Eye (tissue), 1 donor: Measurements from ENCODE around the gene PRSS37.
"Not testable (repeated sequence)": the region's sequence is repeated elsewhere in the genome, so short reads cannot be mapped to it uniquely, and the experiment has no call there.

Source experiments
- DNase-seq: peaks from one replicate; pipeline ENCODE4 v3.0.0-alpha.2; 2015

The PRSS37 gene, protein sequence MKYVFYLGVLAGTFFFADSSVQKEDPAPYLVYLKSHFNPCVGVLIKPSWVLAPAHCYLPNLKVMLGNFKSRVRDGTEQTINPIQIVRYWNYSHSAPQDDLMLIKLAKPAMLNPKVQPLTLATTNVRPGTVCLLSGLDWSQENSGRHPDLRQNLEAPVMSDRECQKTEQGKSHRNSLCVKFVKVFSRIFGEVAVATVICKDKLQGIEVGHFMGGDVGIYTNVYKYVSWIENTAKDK

DNA sequence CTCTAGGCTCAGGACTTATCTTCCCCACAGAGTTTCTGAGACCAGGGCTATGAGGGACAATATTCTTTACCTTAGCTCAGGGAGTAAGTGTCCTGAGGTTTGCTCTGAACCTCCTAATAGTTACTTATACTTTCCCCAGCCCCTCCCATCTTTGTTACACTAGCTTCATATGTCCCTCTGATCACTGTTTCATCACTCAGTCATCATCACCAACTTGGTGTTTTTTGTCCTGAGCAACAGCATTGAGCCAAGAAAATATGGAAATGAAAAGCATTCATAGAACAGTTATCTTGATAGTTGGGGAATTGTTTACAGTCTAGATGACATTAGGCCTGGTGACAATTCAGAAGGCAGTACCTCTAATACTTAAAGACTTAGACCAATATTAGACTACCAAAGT lies at the start of gene PRSS37:
Gene PRSS37 (minus strand): TSS at position 101 of the 400 bp plus-strand sequence. CDS start 436 bp downstream, outside the sequence.
- DNase-seq: no peak

DNA sequence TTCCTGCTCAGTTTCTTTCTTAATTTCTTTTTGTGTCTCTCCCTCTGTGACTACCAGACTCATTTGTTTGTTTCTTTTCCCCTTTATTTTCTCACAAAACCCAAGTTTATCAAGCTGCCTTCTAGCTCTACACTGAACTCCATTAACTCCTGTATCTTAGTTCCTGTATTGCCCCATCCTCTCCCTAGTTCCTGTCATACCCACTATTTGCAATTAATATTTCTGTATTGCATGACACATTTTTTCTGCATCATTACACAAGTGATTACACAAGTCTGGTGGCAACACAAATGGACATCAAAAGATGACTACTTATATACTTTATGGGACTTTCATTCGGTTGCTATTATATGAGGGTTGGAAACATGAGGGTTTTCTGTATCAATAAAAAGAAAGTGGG lies 48.0 kb upstream of the PRSS37 start:
- no peak for DNase-seq

DNA sequence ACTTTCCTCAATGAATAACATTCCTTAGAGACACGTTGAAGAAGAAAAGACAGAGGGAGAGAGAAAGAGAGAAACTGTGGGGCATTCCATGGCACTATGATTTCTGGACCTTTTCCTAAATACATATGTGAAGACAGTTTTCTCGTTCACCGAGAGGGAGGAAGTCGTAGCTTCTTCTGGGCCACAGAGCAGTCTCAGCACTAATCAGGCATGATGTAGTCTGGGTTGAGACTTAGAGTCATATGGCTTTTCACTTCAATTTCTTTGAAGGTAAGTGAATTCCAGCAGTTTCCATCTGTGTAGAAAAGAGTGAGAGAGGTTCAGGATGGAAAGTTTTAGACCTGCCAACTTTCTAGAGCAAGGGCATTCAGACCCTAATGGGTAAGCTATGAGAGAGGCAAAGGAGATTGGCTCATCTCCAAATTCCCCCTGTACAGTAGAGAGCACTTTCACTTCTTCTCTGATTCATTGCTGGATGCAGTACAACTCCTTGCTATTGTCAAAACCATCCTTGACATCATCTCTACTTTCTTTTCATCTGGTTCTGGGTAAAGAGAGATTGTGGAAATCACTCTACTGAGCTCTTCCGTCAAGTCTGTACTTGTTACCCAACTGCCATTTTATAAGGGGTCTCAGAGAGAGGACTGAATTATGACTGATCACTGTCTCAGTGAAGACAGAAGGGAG lies 43.4 kb upstream of the PRSS37 start:
- DNase-seq: no peak

DNA sequence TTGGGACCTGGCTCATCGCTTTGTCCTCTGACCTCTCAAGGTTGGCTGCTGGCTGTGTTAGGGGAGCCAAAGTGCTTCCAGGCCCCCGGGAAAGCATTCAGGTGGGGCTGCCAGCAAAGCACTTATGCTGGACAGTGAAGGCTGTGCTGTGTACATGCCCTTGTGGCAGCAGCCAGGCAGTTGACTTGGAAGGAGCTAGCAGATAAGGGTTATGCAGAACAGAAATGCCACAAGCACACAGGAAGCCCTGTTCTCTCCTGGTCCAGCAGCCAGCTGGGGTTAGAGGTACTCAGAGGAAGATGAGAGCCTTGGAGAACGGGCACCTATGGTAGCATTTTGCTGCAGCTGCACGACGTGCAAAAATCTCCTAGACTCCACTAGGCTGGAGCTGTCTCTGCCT lies 39.7 kb upstream of the PRSS37 start:
- no peak for DNase-seq

DNA sequence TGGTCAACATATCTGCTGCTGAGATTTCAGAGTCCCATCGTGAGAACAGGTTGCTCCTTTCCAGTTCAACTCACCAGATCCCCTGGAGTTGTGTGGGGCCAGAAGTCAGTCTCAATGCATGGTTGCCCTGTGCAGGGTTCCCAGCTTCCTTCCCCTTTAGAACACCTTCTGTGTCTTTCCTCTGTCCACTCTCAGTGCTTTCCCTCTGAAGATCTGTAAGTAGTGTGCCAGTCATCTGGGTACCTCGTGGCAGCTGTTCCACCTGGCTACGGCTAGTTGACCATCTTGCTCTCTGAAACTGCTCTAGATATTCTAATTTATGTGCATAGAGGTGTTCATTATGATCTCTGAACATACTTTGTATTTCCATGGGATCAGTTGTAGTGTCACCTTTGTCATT lies 36.1 kb upstream of the PRSS37 start:
- no peak for DNase-seq

DNA sequence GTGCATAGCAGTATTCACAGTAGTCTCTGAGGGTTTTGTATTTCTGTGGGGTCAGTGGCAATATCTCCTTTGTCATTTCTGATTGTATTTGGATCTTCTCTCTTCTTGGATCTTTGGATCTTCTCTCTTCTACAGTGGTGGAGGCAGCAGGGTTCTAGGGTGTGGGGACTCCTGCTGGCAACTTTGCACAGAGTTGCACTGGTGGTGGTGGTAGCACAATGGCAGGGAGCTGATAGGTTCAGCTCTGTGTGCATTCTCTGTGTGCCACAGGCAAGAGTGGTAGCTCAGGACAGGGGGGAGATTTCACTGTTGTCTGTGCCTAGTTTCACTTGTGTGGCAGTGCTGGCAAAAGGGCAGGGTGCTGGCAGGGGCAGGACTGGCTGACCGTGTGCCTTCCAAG lies 35.1 kb upstream of the PRSS37 start:
- DNase-seq: no peak

DNA sequence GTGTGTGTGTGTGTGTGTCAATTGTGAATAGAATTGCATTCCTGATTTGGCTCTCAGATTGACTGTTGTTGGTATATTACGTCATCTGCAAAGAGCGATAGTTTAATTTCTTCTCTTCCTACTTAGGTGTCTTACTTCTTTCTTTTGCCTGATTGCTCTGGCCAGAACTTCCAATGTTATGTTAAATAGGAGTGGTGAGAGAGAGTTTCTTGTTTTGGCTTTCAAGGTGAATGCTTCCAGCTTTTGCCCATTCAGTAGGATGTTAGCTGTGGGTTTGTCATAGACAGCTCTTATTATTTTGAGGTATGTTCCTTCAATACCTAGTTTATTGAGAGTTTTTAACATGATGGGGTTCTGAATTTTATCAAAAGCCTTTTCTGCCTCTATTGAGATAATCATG lies 34.2 kb upstream of the PRSS37 start:
- no peak for DNase-seq

DNA sequence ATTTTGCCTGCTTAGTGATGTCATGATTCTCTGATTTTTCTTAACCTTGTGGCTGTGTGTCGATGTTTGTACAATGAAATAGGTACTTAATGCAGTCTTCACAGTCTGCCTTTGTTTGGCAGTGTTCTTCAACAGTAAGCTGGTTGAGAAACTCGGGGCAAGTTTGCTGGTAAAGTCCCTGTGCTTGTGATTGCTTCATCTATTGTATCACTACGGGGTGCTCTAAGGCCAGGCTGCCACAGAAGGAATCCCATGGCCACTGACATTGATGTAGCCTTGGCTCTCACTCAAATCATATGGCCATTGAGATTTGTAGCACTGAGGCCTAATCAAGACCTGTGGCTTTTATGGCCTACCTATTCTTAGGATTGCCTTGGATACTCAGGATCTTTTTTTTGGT lies 33.5 kb upstream of the PRSS37 start:
- no peak for DNase-seq

DNA sequence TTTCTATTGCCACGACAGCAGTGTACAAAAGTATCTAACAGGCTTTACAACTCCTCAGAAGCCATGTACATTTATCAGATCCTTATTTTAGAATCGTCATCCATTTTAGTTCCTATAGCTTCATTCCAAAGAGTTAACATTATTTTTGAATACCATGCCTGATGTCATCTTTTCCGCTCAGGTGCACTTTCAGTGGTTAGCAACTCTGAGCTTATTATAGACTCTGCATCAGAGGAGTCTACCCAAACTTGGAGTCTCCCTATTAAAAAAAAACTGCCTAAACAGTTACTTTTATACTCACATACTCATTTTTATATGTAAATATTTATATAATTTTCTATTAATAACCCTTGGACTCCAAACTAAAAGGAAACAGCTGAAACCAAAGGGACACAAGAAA lies 31.6 kb upstream of the PRSS37 start:
- DNase-seq: no peak

DNA sequence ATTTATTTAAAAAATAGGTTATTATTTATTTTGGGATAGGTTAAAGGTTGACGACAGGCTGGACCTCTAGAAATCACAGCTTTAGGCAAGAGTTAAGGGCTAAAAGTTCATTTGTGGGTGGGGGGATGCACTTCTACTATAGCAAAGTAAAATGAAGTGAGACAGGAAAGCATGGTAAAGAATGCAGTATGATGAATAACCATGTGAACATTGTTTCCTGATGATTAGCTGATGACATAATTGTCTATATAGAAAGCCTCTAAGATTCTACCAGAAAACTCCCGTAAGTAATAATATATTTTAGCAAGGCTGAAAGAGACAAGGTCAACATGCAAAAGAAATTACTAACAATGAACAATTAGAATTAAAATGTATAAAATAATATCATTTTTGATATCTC lies 25.7 kb upstream of the PRSS37 start:
- no peak for DNase-seq

DNA sequence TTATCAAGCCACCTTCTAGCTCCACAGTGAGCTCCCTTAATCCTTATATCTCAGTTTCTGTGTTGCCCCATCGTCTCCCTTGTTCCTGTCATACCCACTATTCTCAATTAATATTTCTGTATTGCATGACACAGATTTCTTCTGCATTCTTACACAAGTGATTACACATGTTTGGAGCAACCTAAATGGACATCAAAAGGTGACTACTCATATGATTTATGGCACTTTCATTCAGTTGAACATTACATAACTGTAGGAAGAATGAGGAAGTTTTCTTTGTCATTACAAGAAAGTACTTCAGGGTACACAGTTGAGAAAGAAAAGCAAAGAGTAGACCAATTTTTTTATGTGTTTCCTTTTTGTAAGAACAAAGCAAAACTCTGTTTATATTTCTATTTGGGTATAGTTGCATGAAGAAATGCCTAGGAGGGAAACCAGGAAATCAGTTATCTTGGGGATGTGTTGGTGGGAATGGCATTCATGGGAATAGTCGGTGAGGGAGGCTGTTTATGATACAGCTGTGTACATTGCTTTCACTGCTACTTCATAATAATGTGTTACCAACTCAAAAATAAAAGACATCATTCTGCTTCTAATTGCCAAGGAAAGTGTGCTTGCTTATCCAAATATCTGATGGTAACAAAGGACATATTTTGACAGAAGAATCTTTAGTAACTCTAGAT lies 23.6 kb upstream of the PRSS37 start:
- no peak for DNase-seq

DNA sequence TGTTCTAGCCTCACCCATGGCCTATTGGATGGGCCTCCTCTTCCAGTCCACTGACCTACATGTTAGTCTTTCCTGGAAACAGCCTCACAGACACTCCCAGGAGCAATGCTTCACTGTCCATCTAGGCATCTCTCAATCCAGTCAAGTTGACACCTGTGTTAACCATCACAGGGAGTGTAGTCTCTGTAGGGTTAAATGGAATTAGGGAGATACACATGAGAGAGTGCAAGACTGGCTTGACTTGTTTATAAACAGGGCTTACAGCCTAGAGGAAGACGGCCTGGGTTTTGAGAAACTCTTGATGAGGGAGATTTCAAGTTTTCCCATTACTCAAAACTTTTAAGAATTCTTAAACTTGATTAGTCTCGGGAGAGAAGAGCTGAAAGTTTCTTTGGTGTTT lies 18.9 kb upstream of the PRSS37 start:
- DNase-seq: no peak

DNA sequence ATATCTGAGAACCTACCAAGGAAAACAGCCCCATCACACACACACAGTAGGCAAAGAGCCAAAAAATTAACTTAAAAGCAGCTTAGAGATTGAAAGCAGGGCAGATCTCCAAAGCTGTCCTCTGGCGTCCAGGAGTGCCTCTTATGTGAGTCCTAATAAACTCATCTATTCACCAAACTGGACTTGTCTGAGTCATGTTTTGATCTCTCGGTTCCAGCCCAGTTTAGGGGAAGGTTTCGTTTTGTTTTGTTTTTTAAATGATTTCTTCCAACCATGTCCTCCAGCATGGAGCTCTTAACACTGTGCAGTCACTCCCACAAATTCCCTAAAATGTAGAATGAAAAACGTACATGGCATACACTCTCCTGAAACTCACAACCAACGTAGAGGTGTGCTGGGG lies 6.7 kb upstream of the PRSS37 start:
- no peak for DNase-seq

DNA sequence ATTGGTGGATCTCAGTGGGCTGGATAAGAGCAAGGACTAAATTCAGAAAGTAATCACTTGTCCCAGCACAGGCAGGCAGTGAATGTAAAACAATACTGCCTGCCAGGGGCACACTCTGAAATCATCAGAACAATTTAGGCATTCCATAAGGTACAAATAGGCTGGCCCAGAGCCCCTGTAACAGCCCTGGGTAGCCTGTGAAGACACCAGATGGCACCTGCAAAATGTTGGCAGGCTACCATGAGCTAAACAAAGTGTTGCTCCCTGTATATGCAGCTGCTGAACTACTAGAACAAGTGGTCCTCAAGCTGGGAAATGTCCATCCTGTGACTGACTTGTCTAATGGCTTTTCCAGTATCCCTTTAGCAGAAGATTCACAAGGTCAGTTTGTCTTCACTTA lies 3.0 kb upstream of the PRSS37 start:
- no peak for DNase-seq

DNA sequence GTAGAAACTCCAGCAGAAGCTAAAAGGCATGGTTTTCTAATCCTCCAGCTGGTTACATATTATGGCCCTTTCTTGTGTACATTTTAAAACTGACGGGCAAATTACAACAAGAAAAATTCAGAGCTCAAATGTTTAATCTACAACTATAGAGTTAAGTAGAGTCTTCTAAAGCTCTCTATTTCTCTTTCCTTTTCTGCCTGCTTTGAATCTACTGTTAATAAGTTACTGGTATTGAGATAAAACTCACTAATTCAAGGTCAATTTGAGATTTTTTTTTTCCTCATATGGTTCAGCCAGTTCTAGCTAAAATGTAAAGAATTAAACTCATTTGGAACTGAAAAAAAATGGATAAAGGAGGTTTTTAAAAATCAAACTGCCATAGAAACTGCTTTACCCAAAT lies 1.6 kb upstream of the PRSS37 start:
- no peak for DNase-seq

DNA sequence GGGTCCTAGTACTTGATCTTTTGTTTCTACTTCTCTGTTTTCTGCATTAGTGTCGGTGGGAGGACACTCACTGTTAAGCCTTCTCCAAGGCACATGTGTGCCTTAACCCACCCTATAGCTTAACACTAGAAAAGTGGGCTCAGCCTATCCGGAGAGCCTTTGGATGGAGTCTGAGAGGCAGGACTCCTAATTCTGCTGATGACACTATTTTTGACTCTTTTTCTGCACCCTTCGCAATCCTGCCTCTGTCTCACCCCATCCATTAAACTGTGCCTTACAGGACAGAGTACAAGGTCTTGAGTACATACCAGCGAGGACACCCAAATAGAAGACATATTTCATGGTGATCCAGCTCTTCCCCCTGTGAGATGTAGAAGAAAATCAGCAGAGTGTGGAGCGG lies 577 bp downstream of the PRSS37 start:
- DNase-seq: no peak

DNA sequence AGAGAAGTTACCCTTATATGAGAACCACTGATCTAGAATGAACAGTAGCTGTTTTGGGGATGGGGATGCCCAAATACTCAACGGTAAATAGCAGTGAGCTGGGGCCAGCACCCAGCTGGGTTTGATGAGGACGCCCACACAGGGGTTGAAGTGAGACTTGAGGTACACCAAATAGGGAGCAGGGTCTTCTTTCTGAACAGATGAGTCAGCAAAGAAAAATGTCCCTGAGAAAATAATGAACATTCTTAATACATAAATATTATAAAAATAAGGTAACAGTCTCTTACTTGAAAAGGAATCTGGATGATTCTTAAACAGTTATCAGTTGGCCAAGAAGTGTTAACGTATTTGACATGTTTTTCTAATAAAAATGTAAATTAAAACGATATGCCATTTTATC lies 2.0 kb downstream of the PRSS37 start:
- no peak for DNase-seq

DNA sequence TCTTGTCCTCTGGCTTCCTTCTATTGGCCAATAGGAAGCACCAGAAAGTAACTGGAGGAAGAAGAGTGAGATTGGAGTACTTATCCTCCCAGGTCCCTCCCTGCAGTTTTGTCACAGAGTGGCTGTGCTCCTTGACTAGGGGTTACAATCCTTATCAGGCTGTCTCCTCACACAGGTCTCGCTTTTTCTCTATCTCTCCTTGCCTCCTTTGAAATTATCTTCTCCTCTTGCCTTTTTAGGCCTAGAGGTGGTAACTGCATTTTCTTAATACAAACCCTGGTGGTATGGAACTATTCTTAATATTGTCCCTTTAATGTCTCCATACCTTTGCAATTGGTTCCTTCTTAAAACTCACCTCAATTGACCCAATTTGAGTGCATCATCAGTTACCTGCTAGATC lies 2.7 kb downstream of the PRSS37 start:
- no peak for DNase-seq

DNA sequence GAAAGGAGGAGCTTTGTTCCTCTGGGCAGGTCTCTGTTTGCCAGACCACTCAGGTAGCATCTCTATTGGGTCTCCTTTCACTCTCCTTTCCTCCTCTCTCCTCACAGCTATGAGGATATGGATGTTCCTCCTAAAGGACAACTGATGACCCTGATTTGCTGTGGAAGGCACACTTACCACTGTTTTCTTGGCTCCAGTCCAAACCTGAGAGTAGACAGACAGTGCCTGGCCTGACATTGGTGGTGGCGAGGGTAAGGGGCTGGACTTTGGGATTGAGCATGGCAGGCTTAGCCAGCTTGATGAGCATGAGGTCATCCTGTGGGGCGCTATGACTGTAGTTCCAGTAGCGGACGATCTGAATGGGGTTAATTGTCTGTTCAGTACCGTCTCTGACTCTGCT lies 3.6 kb downstream of the PRSS37 start:
- DNase-seq: no peak

DNA sequence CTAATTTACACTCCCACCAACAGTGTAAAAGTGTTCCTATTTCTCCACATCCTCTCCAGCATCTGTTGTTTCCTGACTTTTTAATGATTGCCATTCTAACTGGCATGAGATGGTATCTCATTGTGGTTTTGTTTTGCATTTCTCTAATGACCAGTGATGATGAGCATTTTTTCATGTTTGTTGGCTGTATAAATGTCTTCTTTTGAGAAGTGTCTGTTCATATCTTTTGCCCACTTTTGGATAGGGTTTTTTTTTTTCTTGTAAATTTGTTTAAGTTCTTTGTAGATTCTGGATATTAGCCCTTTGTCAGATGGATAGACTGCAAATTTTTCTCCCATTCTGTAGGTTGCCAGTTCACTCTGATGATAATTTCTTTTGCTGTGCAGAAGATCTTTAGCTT lies 18.9 kb downstream of the PRSS37 start:
- DNase-seq: not testable (repeated sequence)

DNA sequence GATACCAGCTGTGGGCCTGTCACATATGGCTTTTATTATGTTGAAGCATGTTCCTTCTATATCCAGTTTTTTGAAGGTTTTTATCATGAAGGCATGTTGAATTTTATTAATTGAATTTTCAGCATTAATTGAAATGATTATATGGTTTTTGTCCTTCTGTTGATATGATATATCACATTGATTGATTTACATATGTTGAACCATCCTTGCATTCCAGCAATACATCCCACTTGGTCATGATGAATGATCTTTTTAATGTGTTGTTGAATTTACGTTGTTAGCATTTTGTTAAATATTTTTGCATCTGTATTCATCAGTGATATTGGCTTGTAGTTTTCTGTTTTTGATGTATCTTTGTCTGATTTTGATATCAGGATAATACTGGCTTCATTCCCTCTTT lies 21.2 kb downstream of the PRSS37 start:
- peak; percentile 8 for DNase-seq

DNA sequence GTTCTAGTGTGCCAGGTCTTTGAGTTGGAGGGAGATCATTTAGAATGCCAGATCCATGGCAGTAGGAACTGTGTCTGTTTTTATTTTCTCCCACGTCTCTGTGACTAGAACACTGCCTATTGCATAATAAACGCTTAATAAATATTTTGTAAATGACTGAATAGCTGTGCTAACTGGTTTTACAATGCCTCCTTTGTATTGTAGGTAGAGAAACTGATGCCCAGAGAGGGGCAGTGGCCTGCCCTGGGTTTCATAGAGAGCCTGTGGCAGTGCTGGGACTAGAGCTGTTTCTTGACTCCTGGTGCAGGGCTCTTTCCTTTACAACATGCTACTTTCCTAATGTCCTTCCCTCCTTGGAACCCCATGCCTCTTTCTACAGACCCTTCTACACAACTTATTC lies 48.8 kb downstream of the PRSS37 start:
- no peak for DNase-seq

DNA sequence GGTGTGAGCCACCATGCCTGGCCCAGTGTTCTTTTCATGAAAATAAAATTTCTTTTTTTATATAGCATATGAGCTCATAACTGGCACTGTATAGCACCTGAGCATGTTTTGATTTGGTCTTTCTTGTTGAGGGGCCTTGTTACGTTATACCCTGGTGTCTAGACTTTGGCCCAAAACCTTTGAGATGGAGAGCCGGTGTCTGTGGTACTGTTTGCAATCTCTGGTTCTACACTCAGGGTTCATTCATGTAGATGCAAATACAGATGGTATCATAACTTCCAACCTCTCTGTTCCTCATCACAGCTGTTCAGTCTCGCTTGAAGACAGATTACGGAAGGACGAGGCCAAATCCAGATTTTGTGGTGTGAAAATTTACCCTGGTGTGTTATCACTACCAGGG lies 51.4 kb downstream of the PRSS37 start, which contains the start of gene TAS2R5:
Gene TAS2R5 (plus strand): TSS at position 301 of the 400 bp plus-strand sequence. CDS start 145 bp downstream, outside the sequence.
- DNase-seq: no peak

DNA sequence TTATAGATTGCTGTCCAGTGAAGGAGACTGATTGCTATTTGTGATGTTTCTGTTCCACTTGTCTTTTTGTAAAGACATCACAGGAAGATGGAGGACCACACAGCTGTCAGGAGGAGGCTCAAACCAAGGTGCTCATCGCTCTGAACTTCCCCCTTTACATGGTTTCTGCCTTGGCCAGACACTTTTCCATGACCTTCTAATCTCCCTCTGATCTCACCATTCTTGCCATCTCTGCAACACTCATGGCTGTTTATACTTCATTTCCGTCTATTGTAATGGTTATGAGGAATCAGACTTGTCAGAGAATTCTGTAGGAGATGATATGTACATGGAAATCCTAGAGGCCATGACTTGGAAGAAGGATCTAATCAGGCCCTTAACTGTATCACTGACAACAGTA lies 53.0 kb downstream of the PRSS37 start:
- DNase-seq: no peak
